HepG2 (cell line): Measurements from ENCODE around the gene ASPRV1. TPM values are rescaled to one million over a fixed set of nuclear protein-coding genes. Genes with fewer than 3 reads are reported as not detected.

Source experiments
- CHD2 ChIP-seq: IDR thresholded peaks from 2 replicates; pipeline ENCODE4 v1.6.1; 2011; ENCODE audit warnings: low read depth, low read length, improper control_type of control experiment
- FOXJ3 ChIP-seq: sonication (generic); formaldehyde crosslinking; IDR thresholded peaks from 2 replicates; pipeline ENCODE4 v1.4.0; 2020; ENCODE audit warnings: missing genetic modification reagents, mild to moderate bottlenecking, borderline replicate concordance
- PHF20 ChIP-seq: sonication (generic); formaldehyde crosslinking; IDR thresholded peaks from 2 replicates; pipeline ENCODE4 v1.5.0; 2020; ENCODE audit warnings: mild to moderate bottlenecking, missing genetic modification reagents
- PLRG1 ChIP-seq: fragments of 450-650 bp; conservative IDR thresholded peaks from 2 replicates; pipeline ENCODE4 v1.6.1; 2016
- ZFYVE20 ChIP-seq: sonication (generic); formaldehyde crosslinking; IDR thresholded peaks from 2 replicates; pipeline ENCODE4 v1.8.0; 2023; ENCODE audit warnings: low read depth, mild to moderate bottlenecking, moderate library complexity, missing genetic modification reagents, borderline replicate concordance
- ZKSCAN8 ChIP-seq: IDR thresholded peaks from 2 replicates; pipeline ENCODE4 v1.6.1; 2016; ENCODE audit warnings: borderline replicate concordance, missing genetic modification reagents, missing compliant biosample characterization
- ZNF124 ChIP-seq: sonication (generic); formaldehyde crosslinking; IDR thresholded peaks from 2 replicates; pipeline ENCODE4 v1.4.0; 2020; ENCODE audit warnings: missing genetic modification reagents
- ZNF552 ChIP-seq: sonication (generic); formaldehyde crosslinking; IDR thresholded peaks from 2 replicates; pipeline ENCODE4 v1.9.0; 2022; ENCODE audit warnings: missing genetic modification reagents, mild to moderate bottlenecking, borderline replicate concordance
- ZNF660 ChIP-seq: sonication (generic); formaldehyde crosslinking; IDR thresholded peaks from 2 replicates; pipeline ENCODE4 v1.5.1; 2020; ENCODE audit warnings: mild to moderate bottlenecking, low read depth, missing genetic modification reagents, borderline replicate concordance
- ZSCAN30 ChIP-seq: sonication (generic); formaldehyde crosslinking; IDR thresholded peaks from 2 replicates; pipeline ENCODE4 v1.5.0; 2020; ENCODE audit warnings: mild to moderate bottlenecking, missing genetic modification reagents
- polyA plus RNA-seq, 8 experiments: library from polyadenylated mRNA; depleted of rRNA in 3 of 8; stranded (reverse) in 7 of 8; unstranded in 1 of 8; fragments of >200 nt; fragmentation: Illumina TruSeq in 4 of 8; extraction: Trizol in 4 of 8; gene quantifications; 2 replicates each; pipeline versions ENCODE4 v1.2.1 to v1.2.3, GENCODE V29; 2011 to 2016; ENCODE audit warnings: low read depth in 4 of 8, missing spikeins in 1 of 8, mixed read lengths in 1 of 8; ENCODE audit not compliant: insufficient read depth in 1 of 8
- total RNA-seq, 5 experiments: library from RNA; depleted of rRNA; stranded (reverse); fragments of >200 nt; fragmentation: Illumina TruSeq; extraction: Trizol; gene quantifications; 2 replicates each; pipeline ENCODE4 v1.2.3, GENCODE V29; 2016; ENCODE audit warnings: low read depth in 1 of 5
- TF ChIP-seq, protein P1 (sequence below): sonication (generic); formaldehyde crosslinking; IDR thresholded peaks from 2 replicates; pipeline ENCODE4 v1.4.0; 2020; ENCODE audit warnings: missing genetic modification reagents
- TF ChIP-seq, protein P2 (sequence below): sonication (generic); formaldehyde crosslinking; IDR thresholded peaks from 2 replicates; pipeline ENCODE4 v1.4.0; 2020; ENCODE audit warnings: missing genetic modification reagents
- TF ChIP-seq, protein P3 (sequence below): sonication (generic); formaldehyde crosslinking; IDR thresholded peaks from 2 replicates; pipeline ENCODE4 v1.5.0; 2020; ENCODE audit warnings: mild to moderate bottlenecking, missing genetic modification reagents
- TF ChIP-seq, protein P4 (sequence below): sonication (generic); formaldehyde crosslinking; IDR thresholded peaks from 2 replicates; pipeline ENCODE4 v1.5.0; 2020; ENCODE audit warnings: missing genetic modification reagents, mild to moderate bottlenecking, borderline replicate concordance
- TF ChIP-seq, protein P5 (sequence below): sonication (generic); formaldehyde crosslinking; IDR thresholded peaks from 2 replicates; pipeline ENCODE4 v1.4.0; 2020; ENCODE audit warnings: missing genetic modification reagents, borderline replicate concordance
- TF ChIP-seq, protein P6 (sequence below): sonication (generic); formaldehyde crosslinking; IDR thresholded peaks from 2 replicates; pipeline ENCODE4 v1.8.0; 2022; ENCODE audit warnings: mild to moderate bottlenecking, missing genetic modification reagents; ENCODE audit not compliant: insufficient replicate concordance

Gene ASPRV1
- total and polyA plus RNA-seq, 2 of the 13 experiments (the other 11 are each of a cell fraction or from before 2014, with no cell fraction given), result 0.40 to 0.48 TPM

DNA sequence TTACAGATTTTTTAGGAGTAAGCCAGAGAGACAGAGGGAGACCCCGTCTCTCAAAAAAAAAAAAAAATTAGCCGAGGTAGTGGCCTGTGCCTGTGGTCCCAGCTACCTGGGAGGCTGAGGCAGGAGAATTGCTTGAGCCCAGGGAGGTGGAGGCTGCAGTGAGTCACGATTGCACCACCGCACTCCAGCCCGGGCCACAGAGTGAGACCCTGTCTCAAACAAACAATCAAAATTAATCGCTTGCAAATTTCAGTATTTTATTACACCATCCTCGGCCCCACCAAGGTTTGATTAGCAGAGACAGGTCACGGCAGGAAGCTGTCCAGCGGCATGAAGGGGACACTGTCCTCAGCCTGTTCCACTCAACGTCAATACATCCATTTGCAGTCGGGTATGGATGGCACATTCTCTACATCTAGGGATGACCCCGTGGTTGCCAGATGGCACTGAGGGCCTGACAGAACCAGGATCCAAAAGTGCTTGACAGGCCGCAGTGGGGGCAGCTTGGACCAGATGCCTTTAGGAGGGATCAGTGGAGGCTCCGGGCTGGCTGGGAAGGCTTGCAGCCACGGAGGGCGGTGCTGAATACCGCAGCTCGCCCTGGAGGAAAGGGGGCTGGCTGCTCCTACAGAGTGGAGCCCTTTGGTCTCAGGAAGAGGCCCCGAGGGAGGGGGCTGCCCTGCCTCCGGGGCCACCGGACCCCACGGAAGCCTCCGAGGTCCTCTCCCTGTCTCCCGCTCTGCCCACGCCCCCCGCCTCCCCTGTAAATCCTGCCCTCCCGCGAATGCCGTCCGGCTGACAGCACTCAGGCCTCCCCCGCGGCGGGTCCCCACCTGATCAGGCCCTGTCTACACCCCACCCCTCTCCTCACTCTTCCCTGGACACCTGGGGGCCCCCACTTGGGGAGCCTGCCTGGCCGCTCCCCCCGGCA is 13.1 kb downstream of the ASPRV1 start (continued):
- TF ChIP-seq ZNF660 (CRISPR knock-in tag), result no peak
- no peak for TF ChIP-seq ZFYVE20
- TF ChIP-seq CHD2, result no peak
- TF ChIP-seq, protein P1, sequence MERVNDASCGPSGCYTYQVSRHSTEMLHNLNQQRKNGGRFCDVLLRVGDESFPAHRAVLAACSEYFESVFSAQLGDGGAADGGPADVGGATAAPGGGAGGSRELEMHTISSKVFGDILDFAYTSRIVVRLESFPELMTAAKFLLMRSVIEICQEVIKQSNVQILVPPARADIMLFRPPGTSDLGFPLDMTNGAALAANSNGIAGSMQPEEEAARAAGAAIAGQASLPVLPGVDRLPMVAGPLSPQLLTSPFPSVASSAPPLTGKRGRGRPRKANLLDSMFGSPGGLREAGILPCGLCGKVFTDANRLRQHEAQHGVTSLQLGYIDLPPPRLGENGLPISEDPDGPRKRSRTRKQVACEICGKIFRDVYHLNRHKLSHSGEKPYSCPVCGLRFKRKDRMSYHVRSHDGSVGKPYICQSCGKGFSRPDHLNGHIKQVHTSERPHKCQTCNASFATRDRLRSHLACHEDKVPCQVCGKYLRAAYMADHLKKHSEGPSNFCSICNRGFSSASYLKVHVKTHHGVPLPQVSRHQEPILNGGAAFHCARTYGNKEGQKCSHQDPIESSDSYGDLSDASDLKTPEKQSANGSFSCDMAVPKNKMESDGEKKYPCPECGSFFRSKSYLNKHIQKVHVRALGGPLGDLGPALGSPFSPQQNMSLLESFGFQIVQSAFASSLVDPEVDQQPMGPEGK (CRISPR knock-in tag), result peak; percentile 45
- no peak for TF ChIP-seq ZNF552
- TF ChIP-seq, protein P2, sequence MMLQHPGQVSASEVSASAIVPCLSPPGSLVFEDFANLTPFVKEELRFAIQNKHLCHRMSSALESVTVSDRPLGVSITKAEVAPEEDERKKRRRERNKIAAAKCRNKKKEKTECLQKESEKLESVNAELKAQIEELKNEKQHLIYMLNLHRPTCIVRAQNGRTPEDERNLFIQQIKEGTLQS (CRISPR knock-in tag), result peak; percentile 79; the same call in 1 of the 2 replicates
- TF ChIP-seq, protein P3, sequence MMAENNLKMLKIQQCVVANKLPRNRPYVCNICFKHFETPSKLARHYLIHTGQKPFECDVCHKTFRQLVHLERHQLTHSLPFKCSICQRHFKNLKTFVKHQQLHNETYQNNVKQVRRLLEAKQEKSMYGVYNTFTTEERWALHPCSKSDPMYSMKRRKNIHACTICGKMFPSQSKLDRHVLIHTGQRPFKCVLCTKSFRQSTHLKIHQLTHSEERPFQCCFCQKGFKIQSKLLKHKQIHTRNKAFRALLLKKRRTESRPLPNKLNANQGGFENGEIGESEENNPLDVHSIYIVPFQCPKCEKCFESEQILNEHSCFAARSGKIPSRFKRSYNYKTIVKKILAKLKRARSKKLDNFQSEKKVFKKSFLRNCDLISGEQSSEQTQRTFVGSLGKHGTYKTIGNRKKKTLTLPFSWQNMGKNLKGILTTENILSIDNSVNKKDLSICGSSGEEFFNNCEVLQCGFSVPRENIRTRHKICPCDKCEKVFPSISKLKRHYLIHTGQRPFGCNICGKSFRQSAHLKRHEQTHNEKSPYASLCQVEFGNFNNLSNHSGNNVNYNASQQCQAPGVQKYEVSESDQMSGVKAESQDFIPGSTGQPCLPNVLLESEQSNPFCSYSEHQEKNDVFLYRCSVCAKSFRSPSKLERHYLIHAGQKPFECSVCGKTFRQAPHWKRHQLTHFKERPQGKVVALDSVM, result peak; percentile 99
- TF ChIP-seq, protein P4, sequence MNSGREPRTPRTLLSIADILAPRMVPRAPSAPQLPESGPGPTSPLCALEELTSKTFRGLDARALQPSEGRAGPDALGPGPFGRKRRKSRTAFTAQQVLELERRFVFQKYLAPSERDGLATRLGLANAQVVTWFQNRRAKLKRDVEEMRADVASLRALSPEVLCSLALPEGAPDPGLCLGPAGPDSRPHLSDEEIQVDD (CRISPR knock-in tag), result peak; percentile 40; the same call in 1 of the 2 replicates
- TF ChIP-seq PHF20 (CRISPR knock-in tag), result 0 out of 2 replicates have a peak, but pooled peaks have one; percentile 34
- TF ChIP-seq ZNF124 (CRISPR knock-in tag), result no peak
- TF ChIP-seq, protein P5, sequence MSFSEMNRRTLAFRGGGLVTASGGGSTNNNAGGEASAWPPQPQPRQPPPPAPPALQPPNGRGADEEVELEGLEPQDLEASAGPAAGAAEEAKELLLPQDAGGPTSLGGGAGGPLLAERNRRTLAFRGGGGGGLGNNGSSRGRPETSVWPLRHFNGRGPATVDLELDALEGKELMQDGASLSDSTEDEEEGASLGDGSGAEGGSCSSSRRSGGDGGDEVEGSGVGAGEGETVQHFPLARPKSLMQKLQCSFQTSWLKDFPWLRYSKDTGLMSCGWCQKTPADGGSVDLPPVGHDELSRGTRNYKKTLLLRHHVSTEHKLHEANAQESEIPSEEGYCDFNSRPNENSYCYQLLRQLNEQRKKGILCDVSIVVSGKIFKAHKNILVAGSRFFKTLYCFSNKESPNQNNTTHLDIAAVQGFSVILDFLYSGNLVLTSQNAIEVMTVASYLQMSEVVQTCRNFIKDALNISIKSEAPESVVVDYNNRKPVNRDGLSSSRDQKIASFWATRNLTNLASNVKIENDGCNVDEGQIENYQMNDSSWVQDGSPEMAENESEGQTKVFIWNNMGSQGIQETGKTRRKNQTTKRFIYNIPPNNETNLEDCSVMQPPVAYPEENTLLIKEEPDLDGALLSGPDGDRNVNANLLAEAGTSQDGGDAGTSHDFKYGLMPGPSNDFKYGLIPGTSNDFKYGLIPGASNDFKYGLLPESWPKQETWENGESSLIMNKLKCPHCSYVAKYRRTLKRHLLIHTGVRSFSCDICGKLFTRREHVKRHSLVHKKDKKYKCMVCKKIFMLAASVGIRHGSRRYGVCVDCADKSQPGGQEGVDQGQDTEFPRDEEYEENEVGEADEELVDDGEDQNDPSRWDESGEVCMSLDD (CRISPR knock-in tag), result no peak
- no peak for TF ChIP-seq FOXJ3 (CRISPR knock-in tag)
- TF ChIP-seq, protein P6, sequence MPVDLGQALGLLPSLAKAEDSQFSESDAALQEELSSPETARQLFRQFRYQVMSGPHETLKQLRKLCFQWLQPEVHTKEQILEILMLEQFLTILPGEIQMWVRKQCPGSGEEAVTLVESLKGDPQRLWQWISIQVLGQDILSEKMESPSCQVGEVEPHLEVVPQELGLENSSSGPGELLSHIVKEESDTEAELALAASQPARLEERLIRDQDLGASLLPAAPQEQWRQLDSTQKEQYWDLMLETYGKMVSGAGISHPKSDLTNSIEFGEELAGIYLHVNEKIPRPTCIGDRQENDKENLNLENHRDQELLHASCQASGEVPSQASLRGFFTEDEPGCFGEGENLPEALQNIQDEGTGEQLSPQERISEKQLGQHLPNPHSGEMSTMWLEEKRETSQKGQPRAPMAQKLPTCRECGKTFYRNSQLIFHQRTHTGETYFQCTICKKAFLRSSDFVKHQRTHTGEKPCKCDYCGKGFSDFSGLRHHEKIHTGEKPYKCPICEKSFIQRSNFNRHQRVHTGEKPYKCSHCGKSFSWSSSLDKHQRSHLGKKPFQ (CRISPR knock-in tag), result no peak
- no peak for TF ChIP-seq ZKSCAN8 (CRISPR knock-in tag)
- no peak for TF ChIP-seq PLRG1
- no peak for TF ChIP-seq ZSCAN30 (CRISPR knock-in tag)
